Stimulated activated CD4-positive, alpha-beta T cell treated with anti-CD3 and anti-CD28 coated beads, TNF-alpha, amount 100 ng/mL, for 48 hours (primary cell): ENCODE results near the gene ESYT3.
"Not testable (repeated sequence)": the region's sequence is repeated elsewhere in the genome, so short reads cannot be mapped to it uniquely, and the experiment has no call there.

Source experiments
- DNase-seq, 3 donors: peaks; one replicate each; pipeline ENCODE4 v3.0.0-alpha.2; 2020; ENCODE audit warnings: low read depth in 3 of 3

ESYT3 gene

GRCh38 chr3:138492980-138493675, 58.7 kb downstream of the ESYT3 start:
- no peak for DNase-seq

DNA sequence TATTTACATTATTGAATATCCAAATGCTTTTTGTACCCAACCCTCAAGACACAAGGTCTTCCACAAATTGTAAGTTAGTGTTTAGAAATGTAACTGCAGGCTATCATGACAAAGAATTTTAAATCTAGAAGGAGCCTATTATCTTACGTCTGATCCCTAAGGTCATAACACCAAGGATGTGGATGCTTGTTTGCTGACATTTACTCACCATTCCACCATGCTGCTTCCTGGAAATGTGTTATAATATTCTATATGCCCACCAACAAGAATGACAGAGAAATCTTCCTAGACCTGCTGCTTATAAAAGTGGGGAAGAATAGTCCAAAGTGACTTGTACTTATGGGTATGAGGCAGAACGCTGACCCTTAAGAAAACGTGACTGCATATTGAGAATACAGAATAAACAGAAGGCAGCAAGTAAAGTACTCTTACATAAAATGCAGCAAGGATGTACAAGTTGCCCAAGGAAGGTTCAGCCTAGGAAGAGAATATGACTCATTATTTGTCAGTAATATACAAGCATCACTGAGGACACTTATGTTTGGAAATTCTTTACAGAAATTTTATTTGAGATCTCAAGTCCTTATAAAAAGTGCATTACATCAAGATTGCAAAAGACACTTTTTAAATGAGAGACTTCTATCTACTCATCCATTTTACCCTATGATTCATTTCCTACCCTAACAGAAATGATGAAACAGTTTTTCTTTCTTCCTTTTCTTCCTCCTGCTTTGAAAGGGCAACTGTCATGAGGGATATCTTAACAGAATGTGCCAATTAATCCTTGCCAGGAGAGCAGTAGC, 59.6 kb downstream of the ESYT3 start:
- no peak for DNase-seq

GRCh38 chr3:138494607-138494929, 60.2 kb downstream of the ESYT3 start:
- DNase-seq = no peak

- DNase-seq = not testable (repeated sequence)
Measured at GRCh38 chr3:138495638-138496037, 61.2 kb downstream of the ESYT3 start.

DNA sequence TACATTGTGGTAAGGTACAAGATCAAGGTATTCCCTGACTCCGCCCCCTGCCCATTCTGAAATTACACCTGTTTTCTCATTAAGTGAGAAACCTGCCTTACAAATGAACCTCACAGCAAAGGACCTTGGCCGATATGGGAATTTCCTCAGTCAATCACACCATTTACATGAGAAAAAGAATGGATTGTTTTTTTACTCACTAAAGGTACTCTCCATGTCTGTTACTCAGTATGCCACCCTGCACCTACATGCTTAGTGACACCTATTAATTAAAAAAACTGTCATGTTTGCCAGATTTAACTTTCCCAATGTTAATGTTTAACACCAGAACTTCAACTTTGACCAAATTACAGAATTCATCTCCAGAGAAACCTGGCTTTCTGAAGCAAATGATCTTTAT, 62.0 kb downstream of the ESYT3 start:
- no peak for DNase-seq

DNA sequence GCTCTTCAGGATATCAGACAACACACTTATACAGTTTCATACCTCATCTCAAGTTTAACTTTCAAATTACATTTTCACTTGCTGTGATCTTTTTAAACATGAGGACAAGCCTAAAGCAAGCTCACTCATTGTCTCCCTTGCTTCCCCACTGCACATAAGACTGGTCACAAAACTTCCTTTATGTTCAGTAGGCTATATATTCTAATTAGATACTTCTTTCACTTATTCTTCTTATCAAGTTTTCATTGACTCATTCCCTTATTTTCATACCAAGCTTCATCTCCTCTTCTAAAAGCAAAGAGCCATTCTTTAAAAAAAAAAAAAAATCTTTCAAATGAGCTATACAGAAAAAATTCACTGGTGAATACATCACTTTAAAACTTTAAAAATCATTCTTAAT, 62.6 kb downstream of the ESYT3 start:
- no peak for DNase-seq

DNA sequence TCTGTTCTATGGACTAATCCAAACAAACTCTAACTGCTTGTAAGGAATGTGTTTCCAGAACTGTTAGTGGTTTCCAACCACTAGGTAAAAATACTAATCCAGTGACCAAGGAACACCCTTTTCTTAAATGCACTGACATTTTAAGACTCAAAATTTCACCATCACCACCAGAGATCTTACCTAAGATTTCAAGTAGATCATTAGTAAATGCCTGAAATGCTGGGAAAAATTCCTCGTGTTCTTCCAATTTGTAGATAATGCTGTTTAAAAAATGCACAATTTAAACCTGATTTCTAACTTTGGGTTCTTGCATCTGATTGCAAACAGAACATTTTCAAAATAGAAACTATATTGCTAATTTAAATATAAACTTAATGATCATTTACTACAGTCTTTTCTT, 63.4 kb downstream of the ESYT3 start:
- no peak for DNase-seq

- DNase-seq = no peak
Measured at GRCh38 chr3:138498991-138499390, 64.6 kb downstream of the ESYT3 start.

DNA sequence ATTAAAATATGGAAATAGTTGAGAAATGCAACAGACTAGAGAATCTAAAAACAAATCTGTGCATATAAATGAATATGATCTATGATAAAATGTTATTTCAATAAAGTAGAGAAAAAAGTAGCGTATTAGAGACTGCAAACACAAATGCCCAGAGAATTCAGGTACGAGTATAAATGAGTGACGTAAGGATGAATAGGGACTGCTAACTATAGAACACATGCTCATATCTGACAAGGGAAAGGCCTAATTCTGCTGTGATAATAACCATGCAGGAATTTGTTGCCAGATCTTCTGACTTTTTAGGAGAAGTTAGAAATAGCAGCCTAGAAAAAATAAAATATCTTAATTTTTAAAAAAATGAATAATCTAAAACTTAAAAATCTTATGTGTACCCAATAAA, 73.1 kb downstream of the ESYT3 start:
- DNase-seq = no peak

GRCh38 chr3:138509586-138509985, 75.2 kb downstream of the ESYT3 start:
- no peak for DNase-seq

- DNase-seq = no peak
Measured at GRCh38 chr3:138511945-138512344, 77.5 kb downstream of the ESYT3 start.

DNA sequence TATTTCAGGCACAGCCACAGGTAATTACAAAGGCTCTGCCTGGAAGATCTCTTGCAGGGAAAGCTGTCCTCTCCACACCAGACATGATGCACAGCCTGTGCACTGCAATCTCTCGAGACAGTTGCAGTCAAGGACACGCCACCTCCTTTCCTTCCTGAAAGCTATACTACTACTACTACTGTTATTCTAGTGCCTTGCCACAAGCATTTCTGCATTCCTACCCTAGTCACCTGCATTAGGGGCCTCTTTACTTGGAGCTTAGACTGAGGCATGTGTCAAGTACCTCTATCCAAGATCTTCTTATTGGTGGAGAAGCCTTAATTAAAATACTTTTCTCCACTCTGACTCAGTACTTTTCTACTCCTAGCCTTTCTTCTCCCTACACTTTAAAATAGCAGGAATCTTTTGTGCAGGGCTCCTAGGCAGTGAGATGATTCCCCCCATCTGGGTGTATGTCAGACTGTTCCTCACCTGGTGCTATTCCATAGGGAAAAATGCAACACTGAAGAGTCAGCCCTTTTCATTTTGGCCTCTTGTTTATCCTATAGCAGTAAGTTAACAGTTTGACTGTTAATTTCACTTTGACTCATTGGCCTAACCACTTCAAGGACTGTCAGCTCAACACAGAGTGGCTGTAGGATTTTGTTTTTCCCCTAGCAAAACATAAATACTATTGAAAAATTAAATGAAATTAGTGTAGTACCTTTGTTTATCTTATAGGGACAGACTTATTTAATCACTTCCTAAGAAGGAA, 78.9 kb downstream of the ESYT3 start:
- DNase-seq = no peak

DNA sequence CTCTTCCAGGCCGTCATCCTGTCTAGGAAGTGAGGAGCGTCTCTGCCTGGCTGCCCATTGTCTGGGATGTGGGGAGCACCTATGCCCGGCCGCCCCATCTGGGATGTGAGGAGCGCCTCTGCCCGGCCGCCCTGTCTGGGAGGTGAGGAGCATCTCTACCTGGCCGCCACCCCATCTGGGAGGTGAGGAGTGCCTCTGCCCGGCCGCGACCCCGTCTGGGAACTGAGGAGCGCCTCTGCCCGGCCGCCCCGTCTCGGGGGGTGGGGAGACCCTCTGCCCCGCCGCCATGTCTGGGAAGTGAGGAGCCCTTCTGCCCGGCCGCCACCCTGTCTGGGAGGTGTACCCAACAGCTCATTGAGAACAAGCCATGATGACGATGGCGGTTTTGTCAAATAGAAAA, 87.0 kb downstream of the ESYT3 start:
- not testable (repeated sequence) for DNase-seq
